Activated T-cell treated with anti-CD3 and anti-CD28 coated beads, Interleukin-2, amount 50 U/mL, for 24 hours (primary cell): ENCODE data around the gene ARL3.

Source experiments
- DNase-seq: peaks from one replicate; pipeline ENCODE4 v3.0.0-alpha.2; 2020
- H3K27ac Mint-ChIP-seq: 2 replicates; pipeline ENCODE4 v1.8.0; 2020; ENCODE audit warnings: mild to moderate bottlenecking, mixed read lengths
- H3K27me3 Mint-ChIP-seq: 2 replicates; pipeline ENCODE4 v1.8.0; 2020; ENCODE audit warnings: mixed read lengths
- H3K36me3 Mint-ChIP-seq: 2 replicates; pipeline ENCODE4 v1.8.0; 2020; ENCODE audit warnings: low read depth, mixed read lengths
- H3K4me1 Mint-ChIP-seq: 2 replicates; pipeline ENCODE4 v1.8.0; 2020; ENCODE audit warnings: low read depth, mixed read lengths
- H3K4me3 Mint-ChIP-seq: 2 replicates; pipeline ENCODE4 v1.8.0; 2020; ENCODE audit warnings: mild to moderate bottlenecking, moderate library complexity, mixed read lengths
- H3K9me3 Mint-ChIP-seq: 2 replicates; pipeline ENCODE4 v1.8.0; 2020; ENCODE audit warnings: mixed read lengths

The ARL3 gene

DNA sequence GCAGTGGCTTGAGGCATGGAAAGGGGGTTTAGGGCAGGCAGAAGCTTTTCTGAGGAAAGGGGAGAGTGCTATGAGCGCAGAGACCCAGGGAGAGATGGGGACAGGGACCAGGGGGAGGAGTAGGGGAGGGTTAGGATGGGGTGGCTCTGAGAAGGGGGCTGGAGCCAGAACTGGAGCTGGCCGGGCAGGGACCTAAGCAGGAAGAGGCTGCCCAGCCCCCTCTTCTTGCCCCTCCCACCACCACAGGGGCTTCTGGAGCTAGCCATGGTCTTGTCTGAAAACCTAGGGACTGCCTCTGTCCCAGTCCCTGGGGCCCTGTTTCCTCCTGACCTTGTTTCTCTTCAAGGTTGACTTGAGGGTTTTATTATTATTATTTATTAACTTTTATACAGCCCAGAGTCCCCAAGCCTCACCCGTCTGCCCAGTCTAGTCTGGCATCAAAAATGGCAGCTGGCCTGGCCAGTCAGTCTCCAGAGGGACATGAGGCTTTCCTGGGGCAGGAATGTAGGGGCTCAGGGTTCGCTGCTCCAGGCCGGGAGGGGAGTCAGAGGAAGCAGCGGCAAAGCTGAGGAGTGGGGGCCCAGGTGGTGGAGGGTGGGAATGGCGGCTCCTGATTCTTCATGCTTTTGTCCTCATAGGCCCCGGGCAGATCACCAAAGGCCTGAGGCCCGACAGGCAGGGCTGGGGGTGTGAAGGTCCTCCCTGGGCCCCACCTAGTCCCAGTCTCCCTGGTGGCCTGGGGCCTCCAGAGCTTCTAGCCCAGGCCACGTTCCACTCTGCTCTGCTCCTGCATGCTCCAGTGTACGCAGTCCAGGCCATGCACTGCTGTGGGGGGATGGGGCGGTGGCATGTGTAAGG is 64.2 kb downstream of the ARL3 start:
- Mint-ChIP-seq H3K4me1 (peaks cover 79% of the 10 kb centered on the region), H3K9me3 (no peaks in the 10 kb centered on the region), H3K4me3 (peak overlapping the region; percentile 36), H3K27me3 (no peaks in the 10 kb centered on the region), H3K36me3 (peaks cover 80% of the 10 kb centered on the region), H3K27ac (peak overlapping the region; percentile 95)
- DNase-seq, result no peak

GRCh38 chr10:102648889-102649796 is 65.1 kb downstream of the ARL3 start:
- peaks cover 77% of the 10 kb centered on the region for H3K36me3 Mint-ChIP-seq
- peaks cover 76% of the 10 kb centered on the region for H3K4me1 Mint-ChIP-seq
- peak overlapping the region; percentile 97 for H3K4me3 Mint-ChIP-seq
- peak overlapping the region; percentile 97 for H3K27ac Mint-ChIP-seq
- no peaks in the 10 kb centered on the region for H3K9me3 Mint-ChIP-seq
- DNase-seq, result peak; percentile 57
- H3K27me3 Mint-ChIP-seq, result no peaks in the 10 kb centered on the region

- Mint-ChIP-seq H3K4me1 (peaks cover 71% of the 10 kb centered on the region), H3K4me3 (peak overlapping the region; percentile 97), H3K27ac (peak overlapping the region; percentile 97), H3K27me3 (no peaks in the 10 kb centered on the region), H3K9me3 (no peaks in the 10 kb centered on the region), H3K36me3 (peaks cover 69% of the 10 kb centered on the region)
- no peak for DNase-seq
Measured at GRCh38 chr10:102648269-102648888, 65.8 kb downstream of the ARL3 start.

GRCh38 chr10:102647443-102648268 is 66.5 kb downstream of the ARL3 start:
- DNase-seq, result no peak
- Mint-ChIP-seq H3K27ac (peak overlapping the region; percentile 97), H3K27me3 (no peaks in the 10 kb centered on the region), H3K4me1 (peaks cover 65% of the 10 kb centered on the region), H3K36me3 (peaks cover 62% of the 10 kb centered on the region), H3K9me3 (no peaks in the 10 kb centered on the region), H3K4me3 (peak overlapping the region; percentile 97)

DNA sequence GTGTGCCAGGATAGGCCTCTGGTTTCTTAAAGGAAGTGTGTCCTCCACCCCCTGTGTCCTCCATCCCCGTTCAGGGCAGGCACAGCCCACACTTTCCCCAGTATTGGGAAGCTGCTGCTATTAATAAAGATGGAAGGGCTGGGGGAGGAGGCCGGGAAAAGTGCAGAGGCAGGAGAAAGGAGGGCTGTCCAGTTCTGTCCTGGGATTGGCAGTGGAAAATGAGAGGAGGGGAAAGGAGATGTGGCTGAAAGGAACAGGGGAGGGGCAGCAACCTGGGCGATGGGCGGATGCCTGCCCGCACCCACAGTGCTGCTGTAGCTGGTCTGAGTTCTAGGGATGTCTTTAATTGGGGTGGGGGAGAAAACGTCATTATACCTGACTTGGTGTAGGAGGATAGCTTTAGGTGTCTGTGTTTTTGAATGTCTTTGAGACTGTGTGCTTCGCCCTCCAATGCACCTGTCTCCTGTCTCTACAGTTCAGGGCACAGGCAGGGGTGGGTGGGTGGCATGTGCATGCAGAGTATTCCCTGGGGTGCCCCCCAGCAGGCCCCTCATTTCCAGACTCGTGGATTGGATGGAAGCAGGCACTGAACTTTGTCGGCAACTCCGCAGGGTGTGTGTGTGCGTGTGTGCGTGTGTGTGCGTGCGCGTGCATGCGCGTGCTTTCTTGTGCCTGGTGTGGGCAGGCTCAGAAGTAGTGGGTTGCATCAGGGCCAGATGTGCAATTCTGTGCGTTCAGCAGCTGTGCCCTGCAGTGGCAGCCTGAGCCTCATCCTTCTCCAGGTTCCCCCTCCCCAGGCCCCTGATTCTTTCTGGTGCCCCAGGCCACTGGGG is 67.4 kb downstream of the ARL3 start:
- Mint-ChIP-seq H3K36me3 (peaks cover 55% of the 10 kb centered on the region), H3K27ac (peak overlapping the region; percentile 97), H3K27me3 (no peaks in the 10 kb centered on the region), H3K9me3 (no peaks in the 10 kb centered on the region), H3K4me1 (peaks cover 58% of the 10 kb centered on the region), H3K4me3 (peak overlapping the region; percentile 97)
- DNase-seq, result peak; percentile 69

DNA sequence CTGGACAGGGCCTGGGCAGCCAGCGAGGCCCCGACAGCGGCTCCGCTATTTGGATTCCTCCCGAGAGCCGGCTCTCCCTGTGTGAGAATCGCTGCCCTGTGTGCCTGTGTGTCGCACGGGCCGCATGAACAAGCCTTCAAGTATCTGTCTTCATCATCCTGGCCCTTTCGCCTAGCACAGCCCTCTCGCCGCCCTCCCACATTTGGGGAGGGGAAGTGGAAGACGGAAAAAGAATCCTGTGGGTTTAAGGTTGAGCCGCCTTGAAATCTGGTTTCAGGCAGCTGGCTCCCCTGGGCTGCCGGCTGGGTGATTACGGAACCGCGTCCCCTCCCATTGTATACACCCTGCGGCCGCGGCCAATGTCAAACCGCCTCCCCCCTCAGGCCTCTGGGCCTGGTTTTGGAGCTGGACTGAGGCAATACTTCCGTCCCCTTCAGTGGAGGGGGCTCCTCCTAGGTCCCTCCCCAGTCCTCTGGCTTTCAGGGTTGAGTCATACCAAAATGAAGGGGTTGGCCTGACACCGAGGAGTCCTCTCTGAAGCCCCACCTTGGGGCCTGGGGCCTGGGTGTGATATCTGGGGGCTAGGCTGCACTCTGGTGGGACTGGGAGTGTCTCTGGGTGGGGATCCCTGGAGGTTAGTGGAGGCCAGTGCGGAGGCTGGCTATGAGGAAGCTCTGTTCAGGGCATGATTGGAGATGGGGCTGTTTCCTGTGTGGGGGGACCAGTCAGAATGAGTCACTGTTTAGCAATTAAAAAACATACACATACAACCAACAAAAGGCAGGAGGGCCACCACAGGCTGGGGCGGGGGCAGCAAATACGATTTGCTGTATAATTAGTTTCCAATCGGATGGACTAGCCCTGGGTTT is 68.2 kb downstream of the ARL3 start:
- no peaks in the 10 kb centered on the region for H3K27me3 Mint-ChIP-seq
- peak; percentile 86 for DNase-seq
- peak overlapping the region; percentile 97 for H3K4me3 Mint-ChIP-seq
- peak overlapping the region; percentile 97 for H3K27ac Mint-ChIP-seq
- peaks cover 50% of the 10 kb centered on the region for H3K36me3 Mint-ChIP-seq
- no peaks in the 10 kb centered on the region for H3K9me3 Mint-ChIP-seq
- H3K4me1 Mint-ChIP-seq, result peaks cover 55% of the 10 kb centered on the region

- Mint-ChIP-seq H3K36me3 (peaks cover 47% of the 10 kb centered on the region), H3K9me3 (no peaks in the 10 kb centered on the region), H3K4me3 (peak overlapping the region; percentile 97), H3K27ac (peak overlapping the region; percentile 97), H3K27me3 (no peaks in the 10 kb centered on the region), H3K4me1 (peaks cover 49% of the 10 kb centered on the region)
- DNase-seq, result no peak
Measured at GRCh38 chr10:102645388-102645740, 68.8 kb downstream of the ARL3 start.

- H3K4me3 Mint-ChIP-seq, result peak overlapping the region; percentile 97
- H3K4me1 Mint-ChIP-seq, result peaks cover 45% of the 10 kb centered on the region
- no peaks in the 10 kb centered on the region for H3K9me3 Mint-ChIP-seq
- peaks cover 47% of the 10 kb centered on the region for H3K36me3 Mint-ChIP-seq
- no peaks in the 10 kb centered on the region for H3K27me3 Mint-ChIP-seq
- H3K27ac Mint-ChIP-seq, result peak overlapping the region; percentile 97
- peak; percentile 86 for DNase-seq
Measured at GRCh38 chr10:102644646-102645387, 69.4 kb downstream of the ARL3 start.

- Mint-ChIP-seq H3K4me1 (peaks cover 40% of the 10 kb centered on the region), H3K27me3 (no peaks in the 10 kb centered on the region), H3K36me3 (peaks cover 46% of the 10 kb centered on the region), H3K27ac (peak within 1 kb of the TSS; percentile 97), H3K4me3 (peak within 1 kb of the TSS; percentile 97), H3K9me3 (no peaks in the 10 kb centered on the region)
- DNase-seq, result peak; percentile 77
Measured at GRCh38 chr10:102644066-102644645, 70.0 kb downstream of the ARL3 start, which contains the start of gene TRIM8. TSS of gene TRIM8 (plus strand) at chr10:102644479. CDS start at chr10:102644618, 139 bp downstream.

- peaks cover 39% of the 10 kb centered on the region for H3K36me3 Mint-ChIP-seq
Measured at GRCh38 chr10:102643336-102644065, 70.7 kb downstream of the ARL3 start.

DNA sequence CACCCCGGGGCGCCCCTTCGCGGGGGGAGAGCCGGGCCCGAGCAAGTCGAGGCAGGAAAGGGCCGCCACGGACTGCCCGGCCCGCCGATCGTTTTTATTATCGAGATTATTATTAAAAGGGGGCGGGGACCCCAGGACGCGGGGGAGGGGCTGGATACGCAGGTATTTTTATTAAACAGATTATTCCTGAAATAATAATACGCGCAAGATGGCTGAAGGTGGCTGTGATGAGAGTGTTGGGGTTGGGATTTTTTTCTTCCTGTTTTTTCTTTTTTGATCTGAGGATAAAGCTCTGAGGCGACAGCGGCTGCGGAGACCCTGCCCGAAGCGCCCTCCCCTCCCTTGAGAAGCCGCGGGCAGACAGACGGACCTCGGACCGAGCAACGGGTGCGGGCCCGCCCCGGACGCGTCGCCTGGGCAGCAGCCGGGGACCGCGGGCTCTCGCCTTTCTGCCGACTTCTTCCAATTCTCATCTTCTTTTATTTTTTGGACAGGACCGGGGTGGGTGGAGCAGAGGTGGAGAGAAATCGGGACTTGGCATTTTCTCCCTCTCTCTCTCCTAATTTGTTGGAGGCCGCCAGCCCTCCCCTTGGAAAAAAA is 71.4 kb downstream of the ARL3 start:
- Mint-ChIP-seq H3K9me3 (no peaks in the 10 kb centered on the region), H3K27me3 (no peaks in the 10 kb centered on the region), H3K27ac (peak overlapping the region; percentile 93), H3K36me3 (peaks cover 33% of the 10 kb centered on the region), H3K4me1 (peaks cover 27% of the 10 kb centered on the region), H3K4me3 (peak overlapping the region; percentile 85)
- DNase-seq, result no peak

More at GRCh38 chr10:102643336-102644065, 70.7 kb downstream of the ARL3 start:
- Mint-ChIP-seq H3K4me1 (peaks cover 33% of the 10 kb centered on the region), H3K4me3 (peak overlapping the region; percentile 85), H3K27me3 (no peaks in the 10 kb centered on the region), H3K27ac (peak overlapping the region; percentile 93), H3K9me3 (no peaks in the 10 kb centered on the region)
- DNase-seq, result peak; percentile 82
